ENCODE results near the gene GPHN.
A peak's percentile ranks its signal among the peaks of the same experiment; 100 is the strongest.

Gene GPHN

GRCh38 chr14:66601932-66602578 lies 94.1 kb downstream of the GPHN start:
- no peak for DNase-seq

- no peak for DNase-seq
Measured at GRCh38 chr14:66603945-66604344, 96.0 kb downstream of the GPHN start.

- DNase-seq = no peak
Measured at GRCh38 chr14:66606826-66607225, 98.9 kb downstream of the GPHN start.

GRCh38 chr14:66610154-66610563 lies 102.2 kb downstream of the GPHN start:
- DNase-seq = no peak

GRCh38 chr14:66613344-66613743 lies 105.4 kb downstream of the GPHN start:
- DNase-seq = no peak

- DNase-seq = no peak
Measured at GRCh38 chr14:66619952-66620351, 112.0 kb downstream of the GPHN start.

GRCh38 chr14:66623838-66624237 lies 115.9 kb downstream of the GPHN start:
- DNase-seq = no peak

- peak; percentile 19 for DNase-seq
Measured at GRCh38 chr14:66624336-66624937, 116.5 kb downstream of the GPHN start.

GRCh38 chr14:66628636-66629035 lies 120.7 kb downstream of the GPHN start:
- no peak for DNase-seq

- DNase-seq = no peak
Measured at GRCh38 chr14:66629499-66629898, 121.6 kb downstream of the GPHN start.

- DNase-seq = no peak
Measured at GRCh38 chr14:66634876-66635275, 126.9 kb downstream of the GPHN start.

- no peak for DNase-seq
Measured at GRCh38 chr14:66635435-66635834, 127.5 kb downstream of the GPHN start.

GRCh38 chr14:66636240-66636639 lies 128.3 kb downstream of the GPHN start:
- DNase-seq = no peak

- DNase-seq = no peak
Measured at GRCh38 chr14:66638689-66639088, 130.7 kb downstream of the GPHN start.

GRCh38 chr14:66641861-66642635 lies 134.1 kb downstream of the GPHN start:
- DNase-seq = no peak

GRCh38 chr14:66643344-66643743 lies 135.4 kb downstream of the GPHN start:
- DNase-seq = no peak

- DNase-seq = no peak
Measured at GRCh38 chr14:66645716-66646115, 137.8 kb downstream of the GPHN start.

- DNase-seq = peak; percentile 27
Measured at GRCh38 chr14:66649498-66649897, 141.6 kb downstream of the GPHN start.

GRCh38 chr14:66650491-66650911 lies 142.6 kb downstream of the GPHN start:
- peak; percentile 4 for DNase-seq

GRCh38 chr14:66651536-66652220 lies 143.7 kb downstream of the GPHN start:
- DNase-seq = no peak

- no peak for DNase-seq
Measured at GRCh38 chr14:66652525-66653106, 144.7 kb downstream of the GPHN start.

- no peak for DNase-seq
Measured at GRCh38 chr14:66657780-66658179, 149.8 kb downstream of the GPHN start.

- no peak for DNase-seq
Measured at GRCh38 chr14:66662374-66662773, 154.4 kb downstream of the GPHN start.
